ENCODE measurements around the gene VAT1L. TPM values are rescaled to one million over a fixed set of nuclear protein-coding genes. Genes with fewer than 3 reads are reported as not detected.

VAT1L gene
- total RNA-seq, 2 experiments from 2014 or later, result 0.05 TPM; not detected in 1

DNA sequence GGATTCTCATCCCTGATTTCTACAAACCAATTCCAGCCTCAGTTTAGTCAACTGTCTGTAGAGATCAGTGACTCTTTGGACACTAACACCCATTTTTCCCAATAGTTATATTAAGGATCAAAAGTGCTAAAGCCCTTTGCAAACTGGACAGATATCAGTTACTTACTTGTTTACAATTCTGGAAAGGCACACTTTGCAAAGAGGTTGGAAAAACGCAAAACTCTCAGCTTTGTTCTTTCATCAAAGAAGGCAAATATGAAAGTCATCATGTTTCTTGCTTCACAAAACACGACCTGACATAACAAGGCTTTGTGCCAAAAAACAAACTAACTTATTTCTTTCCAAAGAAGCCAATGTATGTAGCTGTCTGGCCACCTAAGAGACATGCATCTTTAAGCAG, 26.1 kb upstream of the VAT1L start:
- CTCF ChIA-PET, result no interaction called here
- POLR2A ChIA-PET, result no interaction called here
- DNase-seq, result no peak
- Mint-ChIP-seq H3K9me3 (no peaks in the 10 kb centered on the region), H3K4me3 (no peak overlapping the region), H3K27ac (no peak overlapping the region), H3K4me1 (no peaks in the 10 kb centered on the region), H3K27me3 (no peaks in the 10 kb centered on the region), H3K36me3 (ENCODE audit: low read depth) (no peaks in the 10 kb centered on the region)

DNA sequence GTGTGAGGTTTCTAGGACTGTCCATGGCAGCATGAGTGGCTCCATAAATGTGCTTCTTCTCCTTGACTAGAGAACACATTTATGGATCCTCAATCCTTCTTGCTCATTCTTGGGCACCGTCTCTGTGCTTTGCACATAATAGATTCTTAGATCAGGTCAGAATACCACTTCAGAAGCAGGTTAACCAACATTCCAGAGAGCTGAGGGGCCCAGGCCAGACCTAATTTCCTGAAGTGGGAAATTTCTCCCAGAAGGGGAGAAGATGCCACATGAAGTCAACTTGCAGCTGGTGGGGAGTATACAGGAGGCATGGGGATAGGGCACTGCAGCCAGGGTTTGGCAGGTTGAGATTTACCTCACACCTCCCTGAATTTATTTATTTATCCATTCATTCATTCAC, 24.4 kb upstream of the VAT1L start:
- DNase-seq, result no peak
- Mint-ChIP-seq H3K4me1 (no peaks in the 10 kb centered on the region), H3K27me3 (no peaks in the 10 kb centered on the region), H3K27ac (no peak overlapping the region), H3K4me3 (no peak overlapping the region), H3K9me3 (no peaks in the 10 kb centered on the region), H3K36me3 (ENCODE audit: low read depth) (no peaks in the 10 kb centered on the region)
- CTCF ChIA-PET, result no interaction called here
- POLR2A ChIA-PET, result no interaction called here

DNA sequence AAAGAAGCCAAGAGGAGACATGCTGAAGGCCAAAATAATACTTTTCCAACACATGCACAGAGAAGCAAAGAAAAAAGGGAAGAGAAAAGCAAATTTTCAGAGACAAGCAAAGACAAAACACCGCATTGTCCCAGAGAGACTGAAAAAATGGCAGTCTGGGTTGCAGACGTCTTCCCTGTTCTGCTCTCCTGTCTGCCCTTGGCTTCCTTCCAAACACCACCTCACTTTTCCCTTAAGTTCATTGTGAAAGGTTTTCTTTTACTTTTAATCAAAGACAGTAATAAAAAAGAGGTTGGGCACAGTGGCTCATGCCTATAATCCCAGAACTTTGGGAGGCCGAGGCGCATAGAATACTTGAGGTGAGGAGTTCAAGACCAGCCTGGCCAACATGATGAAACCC, 21.2 kb upstream of the VAT1L start:
- H3K36me3 Mint-ChIP-seq (ENCODE audit: low read depth), result no peaks in the 10 kb centered on the region
- CTCF ChIA-PET, result no interaction called here
- POLR2A ChIA-PET, result no interaction called here
- H3K4me1 Mint-ChIP-seq, result no peaks in the 10 kb centered on the region
- H3K27ac Mint-ChIP-seq, result no peak overlapping the region
- no peaks in the 10 kb centered on the region for H3K9me3 Mint-ChIP-seq
- H3K4me3 Mint-ChIP-seq, result no peak overlapping the region
- no peak for DNase-seq
- H3K27me3 Mint-ChIP-seq, result peaks cover 6% of the 10 kb centered on the region

DNA sequence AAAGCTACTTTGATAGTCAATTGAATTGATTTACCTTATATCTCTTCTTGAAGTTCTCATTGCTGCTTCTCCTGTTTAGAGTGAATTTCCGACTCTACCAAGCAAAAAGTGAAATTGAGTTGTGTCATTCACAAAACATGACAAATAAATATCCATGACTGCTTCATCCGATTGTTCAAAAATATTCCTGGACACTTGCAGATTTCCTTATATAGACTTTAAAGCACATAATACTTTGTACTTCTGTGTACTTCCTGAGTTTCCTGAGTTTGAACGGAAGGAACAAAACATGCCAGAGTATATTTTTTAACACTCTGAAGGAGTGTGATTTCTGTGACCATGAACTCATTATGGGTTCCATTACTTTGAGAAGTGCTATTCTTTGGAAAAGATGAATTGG, 20.5 kb upstream of the VAT1L start:
- H3K27me3 Mint-ChIP-seq, result peaks cover 6% of the 10 kb centered on the region
- H3K9me3 Mint-ChIP-seq, result no peaks in the 10 kb centered on the region
- H3K27ac Mint-ChIP-seq, result no peak overlapping the region
- CTCF ChIA-PET, result no interaction called here
- DNase-seq, result no peak
- no peak overlapping the region for H3K4me3 Mint-ChIP-seq
- H3K4me1 Mint-ChIP-seq, result no peaks in the 10 kb centered on the region
- H3K36me3 Mint-ChIP-seq (ENCODE audit: low read depth), result no peaks in the 10 kb centered on the region
- POLR2A ChIA-PET, result no interaction called here

DNA sequence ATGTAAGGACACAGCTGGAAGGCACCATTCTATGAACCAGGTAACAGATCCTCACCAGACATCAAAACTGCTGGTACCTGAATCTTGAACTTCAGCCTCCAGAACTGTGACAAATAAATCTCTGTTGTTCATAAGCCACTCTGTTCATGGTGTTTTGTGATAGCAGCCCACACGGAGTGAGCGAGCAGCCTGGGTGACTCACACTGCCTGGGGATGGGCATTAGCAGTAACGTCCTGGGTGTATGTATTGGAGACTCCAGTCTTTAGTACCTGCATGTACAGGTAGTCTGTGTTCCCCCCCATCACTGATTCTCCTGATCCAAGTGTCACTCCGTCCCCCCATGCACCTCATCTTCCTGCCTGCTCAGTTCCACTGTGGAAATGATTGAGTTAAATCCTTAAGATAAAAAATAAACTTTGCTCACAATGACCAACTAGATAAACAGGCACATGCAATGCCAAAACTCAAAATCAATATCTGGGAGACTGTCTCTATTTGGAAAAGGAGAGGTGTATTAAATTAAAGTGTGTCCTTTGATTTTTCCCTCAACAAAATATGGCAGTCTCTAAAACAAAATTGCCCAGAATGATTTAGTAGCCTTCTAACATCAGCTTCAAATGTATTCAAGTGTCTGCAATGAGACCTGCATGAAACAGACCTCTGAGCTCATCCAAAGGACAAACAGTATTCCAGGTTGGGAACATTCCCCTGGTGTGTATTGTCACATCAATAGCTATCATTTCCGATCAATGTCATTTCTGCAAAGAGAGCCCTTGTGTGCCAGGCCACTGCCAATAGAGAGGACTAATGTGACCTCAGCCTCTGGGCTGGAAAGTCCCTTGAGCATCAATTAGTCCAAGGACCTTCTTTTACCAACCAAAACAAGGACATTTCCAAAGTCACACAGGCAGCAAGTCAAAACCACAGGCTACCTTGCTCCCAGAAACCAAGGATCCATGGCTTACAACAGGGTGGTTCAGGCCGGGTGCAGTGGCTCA, 12.2 kb upstream of the VAT1L start:
- Mint-ChIP-seq H3K27me3 (peaks cover 12% of the 10 kb centered on the region), H3K27ac (no peak overlapping the region)
- CTCF ChIA-PET, result interaction anchor here (1.1 kb wide), 1 partner anchor 101 kb away, joined by 3 read pairs; no protein-coding TSS in a partner anchor

DNA sequence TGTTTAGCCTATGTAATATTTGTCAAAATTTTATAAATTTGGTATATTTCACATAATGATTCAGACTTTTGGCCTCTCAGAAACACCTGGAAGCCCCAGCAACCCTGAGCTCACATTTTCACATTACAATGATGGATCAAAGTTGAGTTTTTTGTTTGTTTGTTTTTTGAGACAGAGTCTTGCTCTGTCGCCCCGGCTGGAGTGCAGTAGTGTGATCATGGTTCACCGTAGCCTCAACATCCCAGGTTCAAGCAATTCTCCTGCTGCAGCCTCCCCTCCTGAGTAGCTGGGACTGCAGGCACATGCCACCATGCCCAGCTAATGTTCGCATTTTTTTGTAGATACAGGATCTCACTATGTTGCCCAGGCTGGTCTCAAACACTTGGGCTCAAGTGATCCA, 10.6 kb upstream of the VAT1L start:
- CTCF ChIA-PET, result no interaction called here
- Mint-ChIP-seq H3K4me1 (no peaks in the 10 kb centered on the region), H3K27me3 (peaks cover 8% of the 10 kb centered on the region), H3K9me3 (no peaks in the 10 kb centered on the region), H3K36me3 (ENCODE audit: low read depth) (no peaks in the 10 kb centered on the region), H3K4me3 (no peak overlapping the region), H3K27ac (no peak overlapping the region)
- no peak for DNase-seq
- POLR2A ChIA-PET, result no interaction called here

More for the DNA sequence above, 12.2 kb upstream of the VAT1L start:
- POLR2A ChIA-PET, result no interaction called here
- H3K4me3 Mint-ChIP-seq, result no peak overlapping the region
- H3K4me1 Mint-ChIP-seq, result no peaks in the 10 kb centered on the region
- H3K36me3 Mint-ChIP-seq (ENCODE audit: low read depth), result no peaks in the 10 kb centered on the region
- H3K9me3 Mint-ChIP-seq, result no peaks in the 10 kb centered on the region
- DNase-seq, result no peak

DNA sequence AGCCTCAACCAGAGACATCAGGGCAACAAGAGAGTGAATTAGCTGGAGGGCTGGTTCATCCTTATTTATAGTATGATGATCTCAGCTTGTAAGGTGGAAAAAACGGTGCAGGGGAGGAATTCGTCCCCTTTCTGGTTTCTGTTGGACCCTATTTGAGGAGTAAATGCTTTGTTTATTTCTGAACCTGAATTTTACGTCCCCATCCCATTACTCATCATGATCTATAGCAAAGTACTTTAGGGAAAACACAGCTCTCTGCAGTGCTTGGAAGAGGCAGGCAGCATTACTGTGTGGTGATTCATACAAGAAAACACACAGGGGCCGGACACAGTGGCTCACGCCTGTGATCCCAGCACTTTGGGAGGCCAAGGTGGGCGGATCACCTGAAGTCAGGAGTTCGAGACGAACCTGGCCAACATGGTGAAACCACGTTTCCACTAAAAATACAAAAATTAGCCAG, 8.0 kb upstream of the VAT1L start:
- no peak for DNase-seq
- no peaks in the 10 kb centered on the region for H3K36me3 Mint-ChIP-seq (ENCODE audit: low read depth)
- no peak overlapping the region for H3K4me3 Mint-ChIP-seq
- no peaks in the 10 kb centered on the region for H3K4me1 Mint-ChIP-seq
- H3K27me3 Mint-ChIP-seq, result peaks cover 5% of the 10 kb centered on the region
- POLR2A ChIA-PET, result no interaction called here
- no peak overlapping the region for H3K27ac Mint-ChIP-seq
- CTCF ChIA-PET, result no interaction called here
- no peaks in the 10 kb centered on the region for H3K9me3 Mint-ChIP-seq

DNA sequence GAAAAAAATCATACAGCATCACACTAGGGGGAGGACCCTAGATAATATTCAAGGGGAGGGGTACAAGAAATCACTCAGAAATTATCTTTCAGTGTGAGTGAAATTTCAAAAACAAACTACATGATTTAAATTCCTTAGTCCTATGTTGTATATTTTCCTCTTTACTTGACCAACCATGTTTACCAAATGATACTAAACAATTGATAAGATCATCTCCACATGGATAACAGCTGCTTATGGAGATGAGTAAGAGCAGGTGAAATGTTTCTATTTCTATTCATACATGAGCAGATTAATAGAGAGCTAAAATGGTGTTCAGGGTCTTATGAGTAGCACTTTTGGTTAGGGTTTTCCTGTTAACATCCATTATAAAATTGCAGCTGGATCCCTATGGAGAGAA, 7.3 kb upstream of the VAT1L start:
- ChIA-PET POLR2A (no interaction called here), CTCF (no interaction called here)
- H3K27me3 Mint-ChIP-seq, result peaks cover 8% of the 10 kb centered on the region
- H3K4me1 Mint-ChIP-seq, result no peaks in the 10 kb centered on the region
- H3K36me3 Mint-ChIP-seq (ENCODE audit: low read depth), result no peaks in the 10 kb centered on the region
- no peak overlapping the region for H3K4me3 Mint-ChIP-seq
- H3K27ac Mint-ChIP-seq, result no peak overlapping the region
- H3K9me3 Mint-ChIP-seq, result no peaks in the 10 kb centered on the region
- DNase-seq, result no peak

DNA sequence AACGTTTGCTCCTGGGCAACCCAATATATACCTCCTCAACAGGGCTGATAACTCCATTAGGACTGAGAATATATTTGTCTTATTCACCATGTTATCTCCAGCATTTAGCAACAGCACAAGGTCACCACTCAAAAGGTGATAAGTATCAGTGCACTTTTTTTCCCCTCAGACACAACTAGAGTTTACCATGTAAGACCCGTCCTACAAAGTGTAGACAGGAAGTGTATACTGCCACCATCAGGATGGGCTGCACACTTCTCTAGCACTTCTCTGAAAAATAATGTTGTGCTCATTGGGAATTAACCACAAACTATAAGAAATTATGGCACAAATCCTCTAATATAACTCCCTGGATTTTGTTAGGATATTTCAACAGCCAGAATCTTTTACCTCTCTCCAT, 5.7 kb upstream of the VAT1L start:
- peaks cover 23% of the 10 kb centered on the region for H3K27me3 Mint-ChIP-seq
- no peak overlapping the region for H3K4me3 Mint-ChIP-seq
- POLR2A ChIA-PET, result no interaction called here
- CTCF ChIA-PET, result no interaction called here
- no peaks in the 10 kb centered on the region for H3K36me3 Mint-ChIP-seq (ENCODE audit: low read depth)
- H3K27ac Mint-ChIP-seq, result no peak overlapping the region
- H3K9me3 Mint-ChIP-seq, result no peaks in the 10 kb centered on the region
- no peak for DNase-seq
- H3K4me1 Mint-ChIP-seq, result no peaks in the 10 kb centered on the region

DNA sequence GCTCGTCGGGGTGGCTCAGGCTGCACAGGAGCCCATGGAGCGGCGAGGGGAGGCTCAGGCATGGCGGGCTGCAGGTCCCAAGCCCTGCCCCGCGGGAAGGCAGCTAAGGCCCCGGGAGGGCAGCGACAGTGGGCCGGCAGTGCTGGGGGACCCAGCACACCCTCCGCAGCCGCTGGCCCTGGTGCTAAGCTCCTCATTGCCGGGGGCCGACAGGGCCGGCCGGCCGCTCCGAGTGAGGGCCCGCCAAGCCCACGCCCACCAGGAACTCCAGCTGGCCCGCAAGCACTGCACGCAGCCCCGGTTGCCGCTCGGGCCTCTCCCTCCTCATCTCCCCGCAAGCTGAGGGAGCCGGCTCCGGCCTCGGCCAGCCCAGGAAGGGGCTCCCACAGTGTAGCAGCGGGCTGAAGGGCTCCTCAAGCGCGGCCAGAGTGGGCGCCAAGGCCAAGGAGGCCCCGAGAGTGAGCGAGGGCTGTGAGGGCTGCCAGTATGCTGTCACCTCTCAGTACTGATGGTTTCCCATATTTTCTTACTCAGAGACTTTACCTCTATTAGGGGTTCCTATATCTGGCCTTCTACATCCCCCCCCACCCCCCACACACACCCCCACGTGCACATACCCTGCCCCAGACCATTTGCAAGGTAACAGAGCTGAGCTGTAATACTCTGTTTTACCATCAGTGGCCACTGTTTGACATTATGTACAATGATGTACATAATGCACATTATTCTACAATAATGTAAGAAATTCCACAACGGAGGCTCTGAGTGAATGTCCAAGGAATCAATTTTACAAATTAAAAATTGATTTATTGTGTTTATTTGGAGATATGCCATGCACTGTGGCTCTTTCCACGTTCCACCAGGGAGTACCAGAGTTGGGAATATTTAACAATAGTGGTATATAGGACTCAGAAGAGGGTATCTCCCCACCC, 3.7 kb upstream of the VAT1L start:
- ChIA-PET POLR2A (no interaction called here), CTCF (interaction anchor here (0.6 kb wide), 1 partner anchor 23 kb away, joined by 3 read pairs; no protein-coding TSS in a partner anchor)
- no peaks in the 10 kb centered on the region for H3K36me3 Mint-ChIP-seq (ENCODE audit: low read depth)
- no peak overlapping the region for H3K4me3 Mint-ChIP-seq
- no peak overlapping the region for H3K27ac Mint-ChIP-seq
- H3K4me1 Mint-ChIP-seq, result peaks cover 6% of the 10 kb centered on the region
- DNase-seq, result no peak
- no peaks in the 10 kb centered on the region for H3K9me3 Mint-ChIP-seq
- H3K27me3 Mint-ChIP-seq, result peaks cover 38% of the 10 kb centered on the region

DNA sequence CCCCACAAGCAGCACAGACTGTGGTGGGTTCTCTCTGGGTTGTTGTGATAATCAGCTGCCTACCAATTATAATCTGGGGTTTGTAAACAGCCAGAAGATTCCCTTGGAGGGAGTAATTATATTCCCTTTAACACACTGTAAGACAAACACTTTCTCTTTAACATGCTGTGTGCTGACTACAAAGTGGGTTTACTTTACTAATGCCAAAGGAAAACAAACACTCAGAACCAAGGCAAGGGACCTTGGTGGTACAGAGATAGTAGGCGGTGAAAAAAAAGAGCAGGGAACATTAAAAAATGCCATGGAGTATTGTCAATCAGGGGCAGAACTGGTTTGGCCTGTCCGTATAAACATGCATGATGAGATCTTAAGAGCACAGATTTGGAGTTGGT, 3.0 kb upstream of the VAT1L start:
- Mint-ChIP-seq H3K9me3 (no peaks in the 10 kb centered on the region), H3K4me1 (peaks cover 6% of the 10 kb centered on the region)

DNA sequence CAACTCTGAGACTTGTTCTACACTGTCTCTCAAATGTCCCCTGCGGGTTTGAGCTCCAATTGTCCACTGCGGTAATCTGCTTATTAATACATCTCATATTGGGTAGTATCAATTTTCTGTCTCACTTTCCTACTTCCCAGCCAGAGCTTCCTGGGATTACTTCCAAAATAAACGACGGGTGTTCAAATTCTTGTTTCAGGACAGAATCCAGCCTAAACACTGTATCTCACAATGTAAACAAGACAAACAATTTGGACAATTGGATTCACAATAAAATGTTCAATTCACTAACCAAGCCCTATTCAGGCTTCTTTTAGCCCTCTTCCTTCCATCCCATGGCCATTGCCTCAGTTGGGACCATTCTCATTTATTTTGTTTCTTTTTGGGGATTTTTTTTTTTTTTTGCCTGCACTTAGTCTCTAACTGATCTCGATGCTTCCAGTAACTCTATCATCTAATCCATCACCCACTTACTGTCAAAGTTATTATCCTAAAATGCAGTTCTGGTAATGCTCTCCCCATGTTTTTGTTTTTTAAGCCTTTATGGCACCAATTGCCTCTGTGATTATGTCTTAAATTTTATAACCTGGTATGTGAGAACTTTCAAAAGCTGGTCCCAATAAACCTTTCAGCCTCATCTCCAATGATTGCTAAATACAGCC, 2.0 kb upstream of the VAT1L start:
- Mint-ChIP-seq H3K4me3 (no peak overlapping the region), H3K36me3 (ENCODE audit: low read depth) (no peaks in the 10 kb centered on the region), H3K9me3 (no peaks in the 10 kb centered on the region), H3K27ac (no peak overlapping the region), H3K4me1 (peaks cover 6% of the 10 kb centered on the region), H3K27me3 (peaks cover 47% of the 10 kb centered on the region)
- DNase-seq, result no peak
- POLR2A ChIA-PET, result no interaction called here
- CTCF ChIA-PET, result no interaction called here

More for the DNA sequence above, 3.0 kb upstream of the VAT1L start:
- Mint-ChIP-seq H3K27ac (no peak overlapping the region), H3K36me3 (ENCODE audit: low read depth) (no peaks in the 10 kb centered on the region), H3K27me3 (peaks cover 40% of the 10 kb centered on the region), H3K4me3 (no peak overlapping the region)
- DNase-seq, result no peak
- ChIA-PET CTCF (no interaction called here), POLR2A (no interaction called here)

DNA sequence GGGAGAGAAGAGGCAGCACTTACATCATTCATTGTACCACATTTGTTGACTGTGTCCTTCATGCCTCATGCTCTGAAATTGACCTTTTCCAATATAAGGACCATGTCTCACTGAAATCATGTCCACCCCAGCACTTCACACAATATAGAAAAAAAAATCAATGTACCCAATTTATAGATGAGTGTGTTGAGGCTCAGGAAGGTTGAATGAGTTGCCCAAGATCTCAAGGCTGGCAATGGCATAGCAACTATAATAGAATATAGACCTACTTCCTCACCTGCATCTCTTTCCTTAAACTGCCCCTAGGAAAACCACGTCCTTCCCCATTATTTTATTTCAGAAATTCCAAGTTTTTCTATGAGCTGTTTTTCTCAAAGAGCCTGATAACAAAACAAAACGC, 912 bp upstream of the VAT1L start:
- H3K36me3 Mint-ChIP-seq (ENCODE audit: low read depth), result no peaks in the 10 kb centered on the region
- ChIA-PET POLR2A (no interaction called here), CTCF (no interaction called here)
- no peaks in the 10 kb centered on the region for H3K9me3 Mint-ChIP-seq
- DNase-seq, result no peak
- no peak overlapping the region for H3K27ac Mint-ChIP-seq
- peaks cover 6% of the 10 kb centered on the region for H3K4me1 Mint-ChIP-seq
- H3K27me3 Mint-ChIP-seq, result peaks cover 55% of the 10 kb centered on the region
- no peak overlapping the region for H3K4me3 Mint-ChIP-seq

Measured in activated CD4-positive, alpha-beta memory T cell treated with anti-CD3 and anti-CD28 coated beads, Interleukin-2, amount 10 ng/mL, durations not matched to agents 7 days and 5 days (primary cell).